T-helper 17 cell (primary cell): ENCODE results near the gene APOF. TPM values are rescaled to one million over a fixed set of nuclear protein-coding genes. Genes with fewer than 3 reads are reported as not detected.
"Not testable (repeated sequence)": the region's sequence is repeated elsewhere in the genome, so short reads cannot be mapped to it uniquely, and the experiment has no call there.

Experiments used
- ATAC-seq: fragments of 150-1000 bp; cut with Tn5 transposase; 2 replicates; pipeline ENCODE4 v1.10.0; 2021; ENCODE audit warnings: mild to moderate bottlenecking, moderate library complexity
- DNase-seq, 3 donors: peaks; one replicate each; pipeline versions ENCODE4 v3.0.0 to v3.0.0-alpha.2; 2020 to 2021
- H3K9me3 ChIP-seq: one replicate; pipeline ENCODE4 v1.7.0; 2013; ENCODE audit warnings: low read length, mild to moderate bottlenecking; ENCODE audit not compliant: control insufficient read depth, poor library complexity, severe bottlenecking
- H3K27ac Mint-ChIP-seq: one replicate; pipeline ENCODE4 v1.8.0; 2022; ENCODE audit warnings: mild to moderate bottlenecking, moderate library complexity, mixed read lengths
- H3K27me3 Mint-ChIP-seq: one replicate; pipeline ENCODE4 v1.8.0; 2022; ENCODE audit warnings: mixed read lengths
- H3K36me3 Mint-ChIP-seq: one replicate; pipeline ENCODE4 v1.8.0; 2022; ENCODE audit warnings: low read depth, mixed read lengths
- H3K4me1 Mint-ChIP-seq: one replicate; pipeline ENCODE4 v1.8.0; 2022; ENCODE audit warnings: mild to moderate bottlenecking, mixed read lengths
- H3K4me3 Mint-ChIP-seq: one replicate; pipeline ENCODE4 v1.8.0; 2022; ENCODE audit warnings: mild to moderate bottlenecking, moderate library complexity, mixed read lengths
- total RNA-seq, 4 donors: library from RNA in 2 of 4; stranded (reverse) in 2 of 4; gene quantifications; one replicate each; pipeline ENCODE4 v1.2.3 and lab custom pipeline; 2022 to 2026

The APOF gene
- total RNA-seq, 2 donors from 2014 or later, result not detected

DNA sequence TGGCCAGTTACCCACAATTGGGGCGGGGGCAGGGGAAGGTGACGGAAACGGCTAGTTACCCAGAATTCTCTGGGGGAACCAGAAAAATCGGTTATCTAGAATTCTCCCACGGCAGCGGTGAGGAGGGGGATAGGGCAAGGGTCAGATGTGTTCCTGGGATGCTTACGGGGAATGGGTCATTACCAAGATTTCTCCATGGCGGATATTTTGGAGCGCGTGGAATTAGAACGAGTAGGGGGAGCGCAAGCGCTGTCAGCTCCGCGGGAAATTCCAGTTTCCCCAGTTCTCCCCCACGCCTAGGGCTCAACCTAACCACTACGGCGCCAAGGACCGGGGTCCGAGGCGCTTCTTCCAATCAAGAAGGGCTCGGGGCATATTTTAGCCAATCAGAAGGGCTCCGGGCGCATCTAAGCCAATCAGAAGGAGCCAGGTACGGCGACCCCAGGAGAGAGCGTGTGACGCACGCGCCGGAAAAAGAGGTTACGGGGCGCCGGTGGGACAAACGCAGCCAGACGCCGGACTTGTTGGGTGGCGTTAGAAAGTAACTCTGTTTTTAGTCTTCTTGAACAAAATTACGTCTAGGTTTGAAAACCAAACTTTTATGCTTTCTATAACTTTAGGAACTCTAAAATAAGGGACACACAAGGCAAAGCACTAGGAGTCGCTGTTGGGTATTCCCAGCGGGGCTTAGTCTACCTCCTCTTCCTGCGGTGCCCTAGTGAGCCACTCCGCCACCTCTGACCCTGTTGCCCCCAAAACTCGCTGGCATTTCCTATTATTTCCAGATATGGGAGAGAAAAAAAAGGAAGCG lies 28.8 kb downstream of the APOF start, which contains the start of gene PAN2:
Gene PAN2 (minus strand): TSS at position 322 of the 811 bp plus-strand sequence. CDS start 906 bp downstream, outside the sequence.
- Mint-ChIP-seq H3K4me3 (peak within 1 kb of the TSS; percentile 90), H3K4me1 (peaks cover 36% of the 10 kb centered on the region), H3K36me3 (peaks cover 3% of the 10 kb centered on the region), H3K27me3 (no peaks in the 10 kb centered on the region), H3K27ac (peak within 1 kb of the TSS; percentile 100)
- DNase-seq (peak; percentile 77 to 89 (median 85)), ATAC-seq (peak; percentile 86)
- H3K9me3 ChIP-seq, result no peaks in the 10 kb centered on the region

DNA sequence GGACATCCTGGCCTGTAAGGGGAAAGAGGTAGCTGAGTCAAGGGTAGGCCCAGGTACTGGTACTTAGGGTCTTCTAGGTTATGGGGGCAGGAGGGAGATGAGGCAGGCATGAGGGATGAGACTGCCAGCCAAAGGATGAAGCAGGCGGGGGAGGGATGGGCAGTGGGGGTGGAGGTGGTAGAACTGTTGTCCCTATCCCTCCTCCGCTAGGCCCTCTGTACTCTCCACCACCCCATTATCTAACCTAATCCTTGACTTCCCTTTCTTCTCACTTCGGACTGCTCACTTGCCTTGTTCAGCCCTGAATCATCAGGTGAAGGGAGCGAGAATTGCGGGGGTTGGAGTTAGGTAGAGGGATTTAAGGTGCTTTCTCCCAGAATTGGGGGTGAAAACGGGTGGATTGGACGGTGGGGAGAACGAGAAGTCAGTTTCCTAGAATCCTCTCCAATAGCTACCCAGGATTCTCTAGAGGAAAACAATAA lies 29.4 kb downstream of the APOF start:
- Mint-ChIP-seq H3K27ac (peak overlapping the region; percentile 100), H3K4me1 (peaks cover 30% of the 10 kb centered on the region), H3K36me3 (no peaks in the 10 kb centered on the region), H3K4me3 (peak overlapping the region; percentile 90), H3K27me3 (no peaks in the 10 kb centered on the region)
- ATAC-seq (no peak), DNase-seq (no peak)
- no peaks in the 10 kb centered on the region for H3K9me3 ChIP-seq

DNA sequence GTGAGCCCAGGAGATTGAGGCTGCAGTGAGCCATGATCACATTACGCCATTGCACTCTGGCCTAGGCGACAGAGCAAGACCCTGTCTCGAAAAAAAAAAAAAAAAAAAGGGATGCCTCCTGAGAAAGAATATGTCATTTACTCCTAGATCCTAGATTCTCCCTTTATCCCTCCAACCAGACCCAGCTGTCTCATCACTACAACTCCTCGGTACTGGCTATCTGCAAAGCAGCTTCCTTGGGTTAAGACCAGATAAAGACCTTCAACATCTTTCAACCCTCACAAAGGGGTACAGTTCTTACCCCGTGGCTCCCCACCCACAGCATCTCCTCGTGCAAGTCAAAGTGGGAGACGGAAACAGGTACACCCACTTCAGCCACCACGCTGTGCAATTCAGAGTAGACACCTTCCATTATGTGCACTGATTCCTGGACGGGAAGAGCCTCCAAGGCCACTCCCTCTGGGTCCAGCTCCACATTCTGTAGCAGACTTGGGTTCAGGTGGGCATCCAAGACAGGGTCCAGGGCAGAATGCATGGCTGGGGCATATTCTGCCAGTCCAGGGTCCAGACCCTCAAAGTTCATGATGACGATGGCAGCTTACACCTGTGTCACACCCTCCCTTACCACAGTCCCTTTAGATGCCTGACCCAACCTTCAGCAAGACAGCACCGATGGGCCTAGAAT lies 30.0 kb downstream of the APOF start:
- Mint-ChIP-seq H3K4me3 (peak overlapping the region; percentile 90), H3K36me3 (peaks cover 5% of the 10 kb centered on the region), H3K4me1 (peaks cover 28% of the 10 kb centered on the region), H3K27me3 (no peaks in the 10 kb centered on the region), H3K27ac (peak overlapping the region; percentile 100)
- ATAC-seq (no peak), DNase-seq (no peak)
- no peaks in the 10 kb centered on the region for H3K9me3 ChIP-seq

DNA sequence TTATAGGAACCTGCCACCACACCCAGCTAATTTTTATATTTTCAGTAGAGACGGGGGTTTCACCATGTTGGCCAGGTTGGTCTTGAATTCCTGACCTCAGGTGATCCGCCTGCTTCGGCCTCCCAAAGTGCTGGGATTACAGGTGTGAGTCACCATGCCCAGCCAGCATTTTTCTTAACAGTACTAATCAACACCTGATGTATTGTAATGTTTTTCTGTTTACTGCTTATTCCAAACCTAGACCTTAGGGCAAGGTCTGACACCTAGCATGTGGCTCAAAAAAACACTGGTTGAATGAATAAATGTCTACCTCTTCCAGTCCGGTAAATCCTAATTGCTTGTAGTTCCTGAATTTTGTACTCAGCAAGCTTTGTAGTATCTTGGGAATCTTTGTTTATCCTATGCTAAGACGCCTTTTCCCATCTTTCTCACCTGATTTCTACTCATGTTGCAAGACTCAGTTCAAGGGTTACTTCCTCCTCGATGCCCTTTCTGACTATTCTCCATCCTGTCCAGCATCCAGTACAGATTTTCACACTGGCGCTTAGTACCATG lies 31.6 kb downstream of the APOF start:
- no peak for ATAC-seq
- H3K4me3 Mint-ChIP-seq, result no peak overlapping the region
- H3K27ac Mint-ChIP-seq, result peak overlapping the region; percentile 100
- peaks cover 15% of the 10 kb centered on the region for H3K36me3 Mint-ChIP-seq
- H3K9me3 ChIP-seq, result no peaks in the 10 kb centered on the region
- peaks cover 30% of the 10 kb centered on the region for H3K4me1 Mint-ChIP-seq
- no peak for DNase-seq
- H3K27me3 Mint-ChIP-seq, result no peaks in the 10 kb centered on the region

DNA sequence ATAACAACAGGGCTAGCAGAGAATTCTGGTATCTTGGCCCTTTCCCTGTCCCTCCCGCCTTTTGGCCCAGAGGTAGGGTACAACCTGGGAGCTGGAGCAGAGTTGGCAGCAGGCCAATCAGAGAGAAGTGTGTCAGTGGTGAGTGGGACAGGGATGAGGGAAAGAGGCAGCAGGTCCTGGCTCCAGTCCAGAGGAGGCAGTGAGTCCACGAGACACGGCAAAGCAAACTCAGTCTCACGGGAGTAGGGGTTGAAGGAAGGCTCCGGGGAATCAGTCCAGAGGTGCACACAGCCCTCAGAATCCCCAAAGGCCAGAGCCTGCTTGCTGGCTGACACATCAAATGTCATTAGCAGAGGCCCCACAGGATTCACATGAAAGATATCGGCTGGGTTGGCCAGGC lies 36.1 kb downstream of the APOF start:
- no peak overlapping the region for H3K4me3 Mint-ChIP-seq
- no peak for ATAC-seq
- peak overlapping the region; percentile 41 for H3K27ac Mint-ChIP-seq
- H3K36me3 Mint-ChIP-seq, result peaks cover 33% of the 10 kb centered on the region
- no peaks in the 10 kb centered on the region for H3K9me3 ChIP-seq
- no peaks in the 10 kb centered on the region for H3K27me3 Mint-ChIP-seq
- DNase-seq, result no peak
- peaks cover 21% of the 10 kb centered on the region for H3K4me1 Mint-ChIP-seq

DNA sequence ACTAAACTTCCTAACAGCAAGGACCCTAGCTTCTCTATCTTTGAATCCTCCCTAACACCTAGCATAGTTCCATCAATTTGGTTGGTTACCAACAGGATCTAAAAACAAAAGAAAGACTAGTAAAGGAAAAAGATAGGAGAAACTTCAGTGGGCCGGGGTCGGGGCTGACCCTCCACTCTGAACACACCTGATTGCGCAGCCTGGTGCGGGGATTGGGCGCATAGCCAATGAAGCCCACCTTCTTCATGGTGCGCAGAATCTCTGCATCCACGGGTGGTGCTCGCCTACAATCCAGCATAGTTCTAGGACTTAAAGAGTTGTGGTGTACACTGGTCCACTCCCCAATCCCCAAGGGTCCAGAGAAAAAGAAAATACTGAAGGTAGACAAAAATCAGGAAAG lies 36.5 kb downstream of the APOF start:
- Mint-ChIP-seq H3K27ac (peak overlapping the region; percentile 41), H3K27me3 (no peaks in the 10 kb centered on the region), H3K36me3 (peaks cover 33% of the 10 kb centered on the region), H3K4me3 (no peak overlapping the region), H3K4me1 (peaks cover 18% of the 10 kb centered on the region)
- DNase-seq (no peak), ATAC-seq (no peak)
- no peaks in the 10 kb centered on the region for H3K9me3 ChIP-seq

DNA sequence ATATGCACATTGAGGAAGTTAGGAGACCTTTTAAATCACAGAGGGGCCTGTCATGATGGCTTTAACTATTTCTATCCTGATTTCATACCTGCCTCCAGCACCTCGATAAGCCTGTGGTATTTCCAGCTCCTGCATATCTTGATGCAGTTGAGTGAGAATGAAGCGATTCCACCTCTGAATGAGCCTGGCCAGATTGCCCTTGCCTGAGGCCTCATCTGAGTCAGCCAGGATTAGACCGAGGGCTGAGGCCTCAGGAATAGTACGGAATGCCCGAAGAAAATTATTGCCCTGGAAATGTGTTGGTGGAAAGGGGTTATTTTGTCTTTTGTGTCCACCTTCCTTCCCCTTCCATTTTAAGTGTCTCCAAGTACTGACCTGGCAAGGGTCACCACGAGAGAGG lies 38.5 kb downstream of the APOF start:
- H3K9me3 ChIP-seq, result no peaks in the 10 kb centered on the region
- DNase-seq, result no peak
- Mint-ChIP-seq H3K4me3 (no peak overlapping the region), H3K4me1 (peaks cover 18% of the 10 kb centered on the region), H3K27me3 (no peaks in the 10 kb centered on the region), H3K27ac (peak overlapping the region; percentile 8), H3K36me3 (peaks cover 36% of the 10 kb centered on the region)
- ATAC-seq, result no peak

DNA sequence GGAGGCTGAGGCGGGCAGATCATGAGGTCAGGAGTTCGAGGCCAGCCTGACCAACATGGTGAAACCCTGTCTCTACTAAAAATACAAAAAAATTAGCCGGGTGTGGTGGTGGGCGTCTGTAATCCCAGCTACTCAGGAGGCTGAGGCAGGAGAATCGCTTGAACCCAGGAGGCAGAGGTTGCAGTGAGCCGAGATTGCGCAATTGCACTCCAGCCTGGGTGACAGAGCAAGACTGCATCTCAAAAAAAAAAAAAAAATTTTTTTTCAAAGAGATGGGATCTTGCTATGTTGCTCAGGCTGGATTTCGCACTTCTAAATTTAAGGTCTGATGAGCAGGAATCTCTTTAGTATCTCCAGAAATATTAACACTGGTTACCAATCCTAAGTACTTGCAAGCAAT lies 41.0 kb downstream of the APOF start:
- not testable (repeated sequence) for H3K27me3 Mint-ChIP-seq, ATAC-seq, DNase-seq, H3K9me3 ChIP-seq, H3K4me3 Mint-ChIP-seq, H3K27ac Mint-ChIP-seq
- Mint-ChIP-seq H3K4me1 (peaks cover 11% of the 10 kb centered on the region), H3K36me3 (peaks cover 26% of the 10 kb centered on the region)

DNA sequence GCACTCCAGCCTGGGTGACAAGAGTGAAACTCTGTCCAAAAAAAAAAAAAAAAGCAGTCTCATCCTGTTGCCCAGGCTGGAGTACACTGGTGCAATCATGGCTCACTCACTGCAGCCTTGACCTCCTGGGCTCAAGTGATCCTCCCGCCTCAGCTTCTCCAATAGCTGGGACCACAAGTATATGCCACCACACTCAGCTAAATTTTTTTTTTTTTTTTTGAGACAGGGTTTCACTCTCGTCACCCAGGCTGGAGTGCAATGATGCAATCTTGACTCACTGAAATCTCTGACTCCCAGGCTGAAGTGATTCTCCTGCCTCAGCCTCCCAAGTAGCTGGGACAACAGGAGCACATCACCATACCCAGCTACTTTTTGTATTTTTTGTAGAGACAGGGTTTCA lies 41.6 kb downstream of the APOF start:
- Mint-ChIP-seq H3K4me3 (no peak overlapping the region), H3K27ac (no peak overlapping the region), H3K27me3 (no peaks in the 10 kb centered on the region), H3K36me3 (peaks cover 21% of the 10 kb centered on the region), H3K4me1 (peaks cover 8% of the 10 kb centered on the region)
- no peak for DNase-seq
- H3K9me3 ChIP-seq, result no peaks in the 10 kb centered on the region
- ATAC-seq, result no peak

DNA sequence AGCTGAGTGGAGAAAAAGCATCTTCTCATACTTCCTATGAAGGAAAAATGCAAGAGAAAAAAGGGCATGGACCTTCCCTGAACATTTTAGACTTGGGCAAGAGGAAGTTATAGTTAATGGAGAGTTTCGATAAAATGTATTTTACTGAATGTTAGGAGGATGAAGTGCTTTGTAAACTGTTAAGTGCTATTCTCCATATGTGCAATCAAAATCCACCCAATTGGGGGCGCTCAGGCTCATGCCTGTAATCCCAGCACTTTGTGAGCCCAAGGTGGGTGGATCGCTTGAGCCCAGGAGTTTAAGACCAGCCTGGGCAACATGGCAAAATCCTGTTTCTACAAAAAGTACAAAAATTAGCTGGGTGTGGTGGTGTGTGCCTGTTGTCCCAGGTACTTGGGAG lies 45.0 kb downstream of the APOF start:
- no peak overlapping the region for H3K4me3 Mint-ChIP-seq

DNA sequence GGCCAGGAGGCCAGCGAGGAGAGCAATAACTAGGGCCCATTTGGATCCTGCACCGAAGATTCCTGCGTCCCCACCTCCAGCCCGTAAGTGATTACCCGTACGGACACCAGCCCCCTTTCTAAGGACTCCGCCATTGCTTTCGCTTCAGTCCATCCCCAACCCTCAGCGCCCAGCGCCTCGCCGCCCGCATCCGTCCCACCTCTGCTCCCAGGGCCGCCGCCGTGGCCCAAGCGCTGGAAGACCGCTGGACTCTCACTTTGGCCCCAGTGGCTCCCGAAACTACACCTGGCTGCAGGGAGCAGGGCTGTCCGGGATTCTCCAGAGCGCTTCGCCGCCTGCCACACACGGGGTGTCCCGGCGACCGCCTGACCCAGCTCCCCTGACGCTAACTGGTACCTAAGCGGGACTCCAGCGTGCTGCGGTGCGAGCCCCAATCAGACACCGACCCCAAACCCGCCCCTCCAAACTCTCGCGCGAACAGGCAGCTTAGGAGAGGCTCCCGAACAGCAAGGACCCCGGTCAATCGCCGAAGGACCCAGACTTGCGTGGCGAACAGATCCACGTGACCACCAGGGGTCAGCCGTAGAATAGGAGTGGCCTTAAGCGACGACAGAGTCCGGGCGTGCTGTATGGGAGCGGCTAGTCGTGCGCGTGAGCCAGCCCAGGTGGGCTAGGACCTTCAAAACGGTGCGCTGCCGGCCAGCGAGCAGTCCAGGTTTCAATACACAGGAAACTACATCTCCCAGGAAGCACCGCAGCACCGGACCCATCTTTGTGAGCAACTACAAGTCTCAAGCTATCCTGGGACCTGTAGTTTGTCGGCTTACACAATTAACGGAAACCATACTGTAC lies 46.8 kb downstream of the APOF start, which contains the start of gene CNPY2:
Gene CNPY2 (minus strand): TSS at position 367 of the 852 bp plus-strand sequence. CDS start 771 bp downstream, outside the sequence.
- Mint-ChIP-seq H3K4me1 (peaks cover 3% of the 10 kb centered on the region), H3K27me3 (no peaks in the 10 kb centered on the region), H3K4me3 (peak within 1 kb of the TSS; percentile 97), H3K27ac (peak within 1 kb of the TSS; percentile 99), H3K36me3 (peaks cover 3% of the 10 kb centered on the region)
- DNase-seq (peak; percentile 81 to 86 (median 81)), ATAC-seq (peak; percentile 91)
- no peaks in the 10 kb centered on the region for H3K9me3 ChIP-seq

More for the DNA sequence above, 45.0 kb downstream of the APOF start:
- H3K27me3 Mint-ChIP-seq, result no peaks in the 10 kb centered on the region
- DNase-seq (no peak), ATAC-seq (no peak)
- H3K27ac Mint-ChIP-seq, result peak overlapping the region; percentile 61
- peaks cover 3% of the 10 kb centered on the region for H3K4me1 Mint-ChIP-seq
- peaks cover 3% of the 10 kb centered on the region for H3K36me3 Mint-ChIP-seq
- no peaks in the 10 kb centered on the region for H3K9me3 ChIP-seq

DNA sequence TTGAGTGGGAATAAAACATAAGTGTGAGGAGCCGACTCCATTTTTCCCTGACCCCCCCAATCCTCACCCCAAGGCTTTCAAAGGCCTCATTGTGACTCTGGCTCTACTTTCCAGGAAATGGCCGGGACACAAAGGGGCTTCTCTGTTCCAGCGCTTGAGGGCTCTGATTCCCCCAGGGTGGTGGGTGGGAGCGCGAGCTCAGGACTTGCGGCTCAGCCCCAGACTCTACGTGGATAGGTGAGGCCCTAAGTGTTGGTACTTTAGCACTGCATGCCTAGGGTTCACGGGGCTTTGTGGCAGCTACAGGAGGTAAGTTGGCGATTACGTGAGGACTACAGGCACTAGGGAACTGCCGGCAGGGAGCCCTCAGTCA lies 47.4 kb downstream of the APOF start:
- H3K9me3 ChIP-seq, result no peaks in the 10 kb centered on the region
- peak overlapping the region; percentile 97 for H3K4me3 Mint-ChIP-seq
- peaks cover 3% of the 10 kb centered on the region for H3K4me1 Mint-ChIP-seq
- no peaks in the 10 kb centered on the region for H3K27me3 Mint-ChIP-seq
- peaks cover 3% of the 10 kb centered on the region for H3K36me3 Mint-ChIP-seq
- no peak for DNase-seq
- peak overlapping the region; percentile 99 for H3K27ac Mint-ChIP-seq
- peak; percentile 2 for ATAC-seq
